K562 (cell line): ENCODE measurements around the gene TYW3. TPM values are rescaled to one million over a fixed set of nuclear protein-coding genes. Genes with fewer than 3 reads are reported as not detected.

Source experiments
- ATAC-seq: fragments of 200-7000 bp; cut with Tn5 transposase; 3 replicates; pipeline ENCODE4 v1.9.1; 2020; ENCODE audit warnings: moderate library complexity
- BruUV-seq: library from RNA; stranded (reverse); fragments of 400-500 nt; replicated peaks from 2 replicates; lab custom pipeline; 2021; lab: Mats Ljungman, UMichigan
- CTCF ChIA-PET: fragments of 300-600 bp; formaldehyde crosslinking; extraction: SDS; loops from one replicate; lab custom pipeline; 2021; ENCODE audit warnings: low intra/inter-chr PET ratio; lab: Yijun Ruan, JAX
- POLR2A ChIA-PET: fragments of 300-600, 350-650 bp; sonication (Branson Sonifier 250); formaldehyde crosslinking; extraction: SDS; loops from one replicate; lab custom pipeline; 2021; ENCODE audit warnings: antibody characterized with exemption, inconsistent platforms; lab: Yijun Ruan, JAX
- DNase-seq, 4 experiments: peaks; one replicate each; pipeline versions ENCODE4 v3.0.0 to v3.0.0-alpha.2; 2011 to 2018; ENCODE audit warnings: low spot score in 3 of 4, mixed read lengths in 3 of 4; ENCODE audit errors: extremely low read depth in 1 of 4
- FAIRE-seq: peaks from 2 replicates; lab custom pipeline; 2011; peaks lifted over from hg19 to GRCh38; lab: Jason Lieb, UNC
- H2AFZ ChIP-seq: 2 replicates; pipeline ENCODE4 v1.6.0; 2011; ENCODE audit warnings: low read depth, low read length, control low read depth, inconsistent platforms
- H3K27ac ChIP-seq: fragments of 200-600 bp; 3 replicates; pipeline ENCODE4 v1.8.0; 2011; ENCODE audit warnings: low read depth, mild to moderate bottlenecking, control low read depth, inconsistent platforms, low read length, moderate library complexity, mixed read lengths; ENCODE audit errors: extremely low read depth
- H3K27me3 ChIP-seq, 2 experiments: fragments of 300-600 bp in 1 of 2; 2 replicates in 1 of 2; 3 replicates in 1 of 2; pipeline versions ENCODE4 v1.6.0 to v1.8.0; 2011; ENCODE audit warnings: inconsistent platforms in 2 of 2, low read length in 2 of 2, mild to moderate bottlenecking in 1 of 2, mixed read lengths in 1 of 2, moderate library complexity in 1 of 2; ENCODE audit not compliant: control insufficient read depth in 2 of 2, insufficient read depth in 2 of 2
- H3K36me3 ChIP-seq: fragments of 300-600 bp; 3 replicates; pipeline ENCODE4 v1.8.0; 2011; ENCODE audit warnings: mild to moderate bottlenecking, low read length, inconsistent platforms; ENCODE audit not compliant: control insufficient read depth, insufficient read depth
- H3K4me1 ChIP-seq, 2 experiments: fragments of 200-600 bp in 1 of 2; replicated peaks in 1 of 2; 2 replicates in 1 of 2; 3 replicates in 1 of 2; pipeline versions ENCODE4 v1.5.1 to v1.8.0; 2011; ENCODE audit warnings: inconsistent platforms in 2 of 2, low read length in 2 of 2, mild to moderate bottlenecking in 1 of 2, mixed read lengths in 1 of 2, moderate library complexity in 1 of 2; ENCODE audit not compliant: control insufficient read depth in 2 of 2, insufficient read depth in 2 of 2
- H3K4me2 ChIP-seq: 2 replicates; pipeline ENCODE4 v1.6.1; 2011; ENCODE audit warnings: low read length, control low read depth, inconsistent platforms, mixed read lengths; ENCODE audit not compliant: insufficient read depth
- H3K4me3 ChIP-seq: fragments of 200-600 bp; sonication (generic), shearing (Covaris generic); 2 replicates; pipeline ENCODE4 v1.5.1; 2016; ENCODE audit warnings: control low read depth, inconsistent platforms
- H3K79me2 ChIP-seq: fragments of 200-600 bp; 3 replicates; pipeline ENCODE4 v1.8.0; 2011; ENCODE audit warnings: low read length, inconsistent platforms; ENCODE audit not compliant: control insufficient read depth, insufficient read depth
- H3K9ac ChIP-seq, 2 experiments: 2 replicates each; pipeline versions ENCODE4 v1.6.0 to v1.6.1; 2011; ENCODE audit warnings: low read depth in 2 of 2, low read length in 2 of 2, control low read depth in 1 of 2, inconsistent platforms in 1 of 2, mild to moderate bottlenecking in 1 of 2, mixed read lengths in 1 of 2; ENCODE audit not compliant: insufficient read depth in 1 of 2
- H3K9me1 ChIP-seq: one replicate; pipeline ENCODE4 v1.6.0; 2011; ENCODE audit warnings: inconsistent platforms, mild to moderate bottlenecking, low read length, moderate library complexity; ENCODE audit not compliant: control insufficient read depth, insufficient read depth
- H3K9me3 ChIP-seq: replicated peaks from 2 replicates; pipeline ENCODE4 v1.5.1; 2011; ENCODE audit warnings: low read depth, low read length, inconsistent platforms; ENCODE audit not compliant: control insufficient read depth, insufficient read depth
- H4K20me1 ChIP-seq: replicated peaks from 2 replicates; pipeline ENCODE4 v1.6.1; 2011; ENCODE audit warnings: low read length, inconsistent platforms, mixed read lengths; ENCODE audit not compliant: control insufficient read depth, insufficient read depth
- CXXC5 ChIP-seq: fragments of 250-450 bp; sonication (Bioruptor Pico); IDR thresholded peaks from 2 replicates; pipeline ENCODE4 v1.8.0; 2022; ENCODE audit warnings: inconsistent platforms, mild to moderate bottlenecking, moderate library complexity
- ETV6 ChIP-seq, 3 experiments: fragments of 150-350 bp in 1 of 3; sonication (generic) in 1 of 3; formaldehyde crosslinking in 1 of 3; IDR thresholded peaks; 2 replicates each; pipeline versions ENCODE4 v1.6.1 to v1.8.0; 2014 to 2022; ENCODE audit warnings: borderline replicate concordance in 2 of 3, low read depth in 2 of 3, antibody characterized with exemption in 1 of 3, low read length in 1 of 3, mild to moderate bottlenecking in 1 of 3, missing genetic modification reagents in 1 of 3
- MXI1 ChIP-seq: IDR thresholded peaks from 2 replicates; pipeline ENCODE4 v1.6.1; 2011; ENCODE audit warnings: low read depth, mild to moderate bottlenecking, improper control_type of control experiment, low read length
- PPARD ChIP-seq: fragments of 250-450 bp; sonication (Bioruptor Pico); IDR thresholded peaks from 2 replicates; pipeline ENCODE4 v1.8.0; 2022; ENCODE audit warnings: inconsistent platforms, mild to moderate bottlenecking, moderate library complexity
- RBFOX2 ChIP-seq: fragments of 200-400 bp; formaldehyde crosslinking; IDR thresholded peaks from 2 replicates; pipeline ENCODE4 v1.6.1; 2017; ENCODE audit warnings: low read depth, mild to moderate bottlenecking, low read length, moderate library complexity
- TAF15 ChIP-seq: fragments of 200-400 bp; formaldehyde crosslinking; IDR thresholded peaks from 2 replicates; pipeline ENCODE4 v1.6.1; 2017; ENCODE audit warnings: mild to moderate bottlenecking, low read depth, low read length, moderate library complexity
- ZNF311 ChIP-seq: fragments of 250-450 bp; sonication (Bioruptor Pico); IDR thresholded peaks from 2 replicates; pipeline ENCODE4 v1.4.0; 2020; ENCODE audit warnings: mild to moderate bottlenecking, moderate library complexity
- WGBS: fragments of 100-300 bp; shearing (Covaris generic); methylation state at CpG from one replicate; pipeline ENCODE4 v1.1.6; 2016; ENCODE audit warnings: low coverage, mixed read lengths; ENCODE audit not compliant: insufficient coverage; ENCODE audit errors: missing lambda C conversion rate; 5-methylcytosine and 5-hydroxymethylcytosine counted together
- in situ Hi-C: fragments of 300-500 bp; cut with MboI; formaldehyde crosslinking; loops from 4 replicates; pipeline ENCODE4 v1.15.0; 2018; ENCODE audit warnings: inconsistent platforms, mixed read lengths
- intact Hi-C: fragments of 100-400 bp; cut with micrococcal nuclease; formaldehyde crosslinking; loops from 2 replicates; pipeline ENCODE4 v1.14.2; 2022
- polyA plus RNA-seq, 8 experiments: library from polyadenylated mRNA; depleted of rRNA in 4 of 8; stranded (reverse) in 5 of 8; unstranded in 3 of 8; fragments of >200 nt; fragmentation: Nextera tagmentation in 2 of 8; fragmentation: Illumina TruSeq in 1 of 8; extraction: Ambion mirVana in 2 of 8; extraction: Trizol in 1 of 8; gene quantifications; 2 replicates each; pipeline versions ENCODE4 v1.2.1 to v1.2.3, GENCODE V29; 2011 to 2014; ENCODE audit warnings: inconsistent platforms in 1 of 8, missing spikeins in 1 of 8
- total RNA-seq, 7 experiments: library from RNA; depleted of rRNA in 6 of 7; stranded (reverse); fragments of >200 nt in 6 of 7; fragmentation: Illumina TruSeq in 2 of 7; extraction: Trizol in 2 of 7; gene quantifications; 2 replicates each; pipeline versions ENCODE4 v1.2.1 to v1.2.3, GENCODE V29; 2011 to 2021; ENCODE audit warnings: low replicate concordance in 1 of 7
- TF ChIP-seq, protein P1 (sequence below): fragments of 450-650 bp; IDR thresholded peaks from 2 replicates; pipeline ENCODE4 v1.6.1; 2016; ENCODE audit warnings: borderline replicate concordance

Gene TYW3
- total and polyA plus RNA-seq, 9 of the 15 experiments (the other 6 are each of a cell fraction or from before 2014, with no cell fraction given) = 22.0 to 54.0 (median 41.1) TPM

DNA sequence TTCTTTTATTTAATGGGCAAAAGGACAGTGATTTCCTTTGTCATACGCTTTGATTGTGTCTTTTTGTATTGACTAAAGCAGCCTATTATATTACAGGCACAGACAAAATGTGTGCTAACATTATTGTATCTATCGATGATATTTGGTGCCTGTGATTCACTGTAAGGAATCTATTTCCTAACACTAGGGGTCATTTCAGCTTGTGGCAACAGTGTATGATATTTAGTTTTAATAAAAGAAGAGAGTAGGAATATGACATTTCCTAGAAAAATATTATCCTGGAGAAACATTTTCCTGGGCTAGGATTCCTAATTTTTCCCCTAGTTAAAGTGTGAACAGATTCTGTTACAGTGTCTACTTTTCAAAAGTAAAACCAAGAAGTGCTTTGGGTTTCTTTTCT is 42.8 kb downstream of the TYW3 start:
- intact Hi-C loops (no loop called here), in situ Hi-C loops (no loop called here)
- no peak overlapping the region for H3K27ac ChIP-seq
- 0% methylated on average over 2 of the region's 2 CpGs for WGBS
- no peak for DNase-seq
- TF ChIP-seq, protein P1, sequence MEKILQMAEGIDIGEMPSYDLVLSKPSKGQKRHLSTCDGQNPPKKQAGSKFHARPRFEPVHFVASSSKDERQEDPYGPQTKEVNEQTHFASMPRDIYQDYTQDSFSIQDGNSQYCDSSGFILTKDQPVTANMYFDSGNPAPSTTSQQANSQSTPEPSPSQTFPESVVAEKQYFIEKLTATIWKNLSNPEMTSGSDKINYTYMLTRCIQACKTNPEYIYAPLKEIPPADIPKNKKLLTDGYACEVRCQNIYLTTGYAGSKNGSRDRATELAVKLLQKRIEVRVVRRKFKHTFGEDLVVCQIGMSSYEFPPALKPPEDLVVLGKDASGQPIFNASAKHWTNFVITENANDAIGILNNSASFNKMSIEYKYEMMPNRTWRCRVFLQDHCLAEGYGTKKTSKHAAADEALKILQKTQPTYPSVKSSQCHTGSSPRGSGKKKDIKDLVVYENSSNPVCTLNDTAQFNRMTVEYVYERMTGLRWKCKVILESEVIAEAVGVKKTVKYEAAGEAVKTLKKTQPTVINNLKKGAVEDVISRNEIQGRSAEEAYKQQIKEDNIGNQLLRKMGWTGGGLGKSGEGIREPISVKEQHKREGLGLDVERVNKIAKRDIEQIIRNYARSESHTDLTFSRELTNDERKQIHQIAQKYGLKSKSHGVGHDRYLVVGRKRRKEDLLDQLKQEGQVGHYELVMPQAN = no peak
- no peak for TF ChIP-seq RBFOX2
- TF ChIP-seq ETV6 (IDR thresholded peaks at IDR 0.05; ENCODE audit: borderline replicate concordance in 1 of 2, low read depth in 2 of 2, low read length in 1 of 2) = no peak
- TF ChIP-seq ETV6 (CRISPR knock-in tag; IDR thresholded peaks at IDR 0.05; ENCODE audit: borderline replicate concordance) = no peak
- no peak for TF ChIP-seq MXI1
- no peak for TF ChIP-seq ZNF311 (CRISPR knock-in tag)
- TF ChIP-seq PPARD (CRISPR knock-in tag) = no peak
- no peak for TF ChIP-seq CXXC5 (CRISPR knock-in tag)
- TF ChIP-seq TAF15 = no peak
- no peaks in the 10 kb centered on the region for H3K79me2 ChIP-seq
- H3K36me3 ChIP-seq = no peaks in the 10 kb centered on the region
- ChIA-PET CTCF (no interaction called here), POLR2A (interaction anchor here (0.6 kb wide), 1 partner anchor 898 kb away, joined by 3 read pairs; no protein-coding TSS in a partner anchor)
- H3K4me3 ChIP-seq = no peak overlapping the region
- no peak overlapping the region for H2AFZ ChIP-seq
- no peaks in the 10 kb centered on the region for H3K9me3 ChIP-seq
- no peak overlapping the region for H3K9ac ChIP-seq
- no TSS peak for BruUV-seq
- no peaks in the 10 kb centered on the region for H4K20me1 ChIP-seq
- no peaks in the 10 kb centered on the region for H3K9me1 ChIP-seq
- no peaks in the 10 kb centered on the region for H3K27me3 ChIP-seq
- no peak for FAIRE-seq
- no peaks in the 10 kb centered on the region; a peak in 1 of 5 replicates for H3K4me1 ChIP-seq
- no peak for ATAC-seq
- H3K4me2 ChIP-seq = no peak overlapping the region
